ENCODE measurements around the gene IKZF1.
A peak's percentile ranks its signal among the peaks of the same experiment; 100 is the strongest.

The IKZF1 gene

GRCh38 chr7:50394315-50394714 is 89.8 kb downstream of the IKZF1 start:
- Histone ChIP-seq H2AFZ (ENCODE audit: low read depth) (no peak overlapping the region), H3K79me2 (ENCODE audit: insufficient read depth, low read depth) (peaks cover 10% of the 10 kb centered on the region; the same call in 1 of the 2 replicates), H4K20me1 (ENCODE audit: insufficient read depth) (no peaks in the 10 kb centered on the region), H3K36me3 (ENCODE audit: insufficient read depth) (no peaks in the 10 kb centered on the region; the same call in 1 of the 2 replicates), H3K4me3 (IDR thresholded peaks at IDR 0.05; ENCODE audit: insufficient read depth, low read depth, low read length) (no peak overlapping the region), H3K4me2 (peak overlapping the region; percentile 61; the same call in 1 of the 2 replicates), H3K9ac (no peak overlapping the region), H3K27me3 (ENCODE audit: insufficient read depth, low read depth) (no peaks in the 10 kb centered on the region), H3K4me1 (ENCODE audit: low read depth, poor library complexity, severe bottlenecking) (peaks cover 82% of the 10 kb centered on the region), H3K27ac (peak overlapping the region; percentile 57; the same call in 1 of the 2 replicates)
- TF ChIP-seq CTCF (conservative IDR thresholded peaks at IDR 0.05; ENCODE audit: low read depth, low read length), result no peak

DNA sequence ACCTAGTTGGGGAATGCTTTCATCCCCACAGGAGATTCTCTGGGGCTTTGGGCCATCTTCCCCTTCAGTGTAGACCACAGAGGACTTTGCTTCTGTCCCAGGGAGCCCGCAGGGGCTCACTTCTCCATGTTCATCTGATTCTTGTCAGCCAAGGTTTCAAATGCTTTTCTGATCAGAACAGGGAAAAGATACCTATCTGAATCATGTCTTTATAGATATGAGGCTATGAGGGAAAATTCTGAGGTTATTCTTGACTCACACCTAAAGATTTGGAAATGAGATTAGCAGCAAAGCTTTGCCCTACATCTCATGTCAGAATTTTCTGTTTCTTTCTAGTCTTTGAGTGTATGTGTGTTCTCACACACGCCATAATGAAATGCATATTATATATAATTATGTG is 92.3 kb downstream of the IKZF1 start:
- H3K4me1 ChIP-seq (ENCODE audit: low read depth, poor library complexity, severe bottlenecking), result peaks cover 74% of the 10 kb centered on the region
- H3K4me3 ChIP-seq (IDR thresholded peaks at IDR 0.05; ENCODE audit: insufficient read depth, low read depth, low read length), result no peak overlapping the region
- no peaks in the 10 kb centered on the region; the same call in 1 of the 2 replicates for H3K36me3 ChIP-seq (ENCODE audit: insufficient read depth)
- H3K27ac ChIP-seq, result peak overlapping the region; percentile 96
- H4K20me1 ChIP-seq (ENCODE audit: insufficient read depth), result no peaks in the 10 kb centered on the region
- TF ChIP-seq CTCF (conservative IDR thresholded peaks at IDR 0.05; ENCODE audit: low read depth, low read length), result no peak
- H2AFZ ChIP-seq (ENCODE audit: low read depth), result no peak overlapping the region
- peaks cover 10% of the 10 kb centered on the region; the same call in 1 of the 2 replicates for H3K79me2 ChIP-seq (ENCODE audit: insufficient read depth, low read depth)
- peak overlapping the region; percentile 66 for H3K4me2 ChIP-seq
- H3K9ac ChIP-seq, result peak overlapping the region; percentile 48
- H3K27me3 ChIP-seq (ENCODE audit: insufficient read depth, low read depth), result no peaks in the 10 kb centered on the region

DNA sequence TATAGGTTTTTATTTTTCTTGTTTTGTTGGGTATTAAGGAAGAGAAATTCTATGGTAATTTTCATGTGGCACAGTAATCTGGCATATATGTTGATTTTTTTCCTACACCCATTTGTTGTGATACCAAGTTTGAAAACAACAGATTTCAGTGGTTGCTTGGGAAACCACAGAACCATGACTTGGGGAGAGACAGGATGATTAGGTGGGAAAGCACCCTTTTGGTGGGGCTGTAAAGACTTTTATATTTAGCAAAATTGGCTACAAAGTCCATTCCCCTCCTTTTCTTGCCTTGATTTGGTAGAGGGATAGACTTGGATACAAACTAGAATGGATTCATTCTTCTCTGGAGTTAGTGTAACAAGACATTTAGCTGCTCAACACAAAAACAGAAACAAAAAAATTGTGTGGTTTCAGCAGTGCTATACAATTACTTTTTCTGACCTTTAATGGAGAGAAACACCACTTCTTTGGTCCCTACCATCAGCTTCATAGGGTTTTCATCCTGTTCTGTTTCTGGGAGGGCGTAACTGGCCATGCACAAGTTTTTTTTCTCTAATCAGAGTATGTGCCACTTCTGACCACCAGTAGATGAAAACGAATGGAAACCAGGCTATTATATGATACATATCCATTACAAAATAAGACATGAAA is 92.9 kb downstream of the IKZF1 start:
- peaks cover 10% of the 10 kb centered on the region; the same call in 1 of the 2 replicates for H3K79me2 ChIP-seq (ENCODE audit: insufficient read depth, low read depth)
- no peak overlapping the region for H3K4me3 ChIP-seq (IDR thresholded peaks at IDR 0.05; ENCODE audit: insufficient read depth, low read depth, low read length)
- TF ChIP-seq CTCF (conservative IDR thresholded peaks at IDR 0.05; ENCODE audit: low read depth, low read length), result no peak

GRCh38 chr7:50397971-50398324 is 93.4 kb downstream of the IKZF1 start:
- no peak overlapping the region for H3K4me3 ChIP-seq (IDR thresholded peaks at IDR 0.05; ENCODE audit: insufficient read depth, low read depth, low read length)
- peak overlapping the region; percentile 66 for H3K4me2 ChIP-seq
- peak overlapping the region; percentile 96 for H3K27ac ChIP-seq
- peaks cover 10% of the 10 kb centered on the region; the same call in 1 of the 2 replicates for H3K79me2 ChIP-seq (ENCODE audit: insufficient read depth, low read depth)
- no peaks in the 10 kb centered on the region for H3K36me3 ChIP-seq (ENCODE audit: insufficient read depth)
- peaks cover 63% of the 10 kb centered on the region for H3K4me1 ChIP-seq (ENCODE audit: low read depth, poor library complexity, severe bottlenecking)
- H3K27me3 ChIP-seq (ENCODE audit: insufficient read depth, low read depth), result no peaks in the 10 kb centered on the region
- peak overlapping the region; percentile 48; the same call in 1 of the 2 replicates for H3K9ac ChIP-seq
- H2AFZ ChIP-seq (ENCODE audit: low read depth), result no peak overlapping the region
- H4K20me1 ChIP-seq (ENCODE audit: insufficient read depth), result no peaks in the 10 kb centered on the region
- no peak for TF ChIP-seq CTCF (conservative IDR thresholded peaks at IDR 0.05; ENCODE audit: low read depth, low read length)

More for the DNA sequence above, 92.9 kb downstream of the IKZF1 start:
- Histone ChIP-seq H3K4me2 (peak overlapping the region; percentile 66), H3K27ac (peak overlapping the region; percentile 96), H3K4me1 (ENCODE audit: low read depth, poor library complexity, severe bottlenecking) (peaks cover 68% of the 10 kb centered on the region), H4K20me1 (ENCODE audit: insufficient read depth) (no peaks in the 10 kb centered on the region), H3K9ac (peak overlapping the region; percentile 48; the same call in 1 of the 2 replicates), H3K36me3 (ENCODE audit: insufficient read depth) (no peaks in the 10 kb centered on the region; the same call in 1 of the 2 replicates), H2AFZ (ENCODE audit: low read depth) (no peak overlapping the region), H3K27me3 (ENCODE audit: insufficient read depth, low read depth) (no peaks in the 10 kb centered on the region)
